ENCODE data around the gene AMY2B. TPM values are rescaled to one million over a fixed set of nuclear protein-coding genes. Genes with fewer than 3 reads are reported as not detected.
"Not testable (repeated sequence)": the region's sequence is repeated elsewhere in the genome, so short reads cannot be mapped to it uniquely, and the experiment has no call there.

The AMY2B gene
- total RNA-seq (2014; rRNA removed; shearing (Covaris generic)): 0.39 and 2.0 TPM in 2 replicates
- 0.33 and 0.52 TPM in 2 replicates for polyA plus RNA-seq (2015; cell fraction: cytosol; rRNA removed)
- polyA plus RNA-seq (2015; cell fraction: nucleus; rRNA removed): 10.9 and 11.4 TPM in 2 replicates

DNA sequence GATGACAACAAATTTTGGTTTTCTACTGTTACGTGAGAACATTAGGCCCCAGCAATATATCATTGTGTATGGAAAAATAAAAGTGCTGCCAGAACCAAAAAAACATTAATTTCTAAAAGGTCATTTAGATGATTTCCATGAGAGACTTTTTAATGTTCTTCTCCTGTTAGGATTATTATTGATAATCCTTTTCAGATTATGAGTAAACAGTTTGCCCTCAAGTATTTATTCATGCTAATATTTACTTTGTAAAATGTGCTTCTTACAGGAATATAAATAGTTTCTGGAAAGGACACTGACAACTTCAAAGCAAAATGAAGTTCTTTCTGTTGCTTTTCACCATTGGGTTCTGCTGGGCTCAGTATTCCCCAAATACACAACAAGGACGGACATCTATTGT is at the start of gene AMY2B:
Gene AMY2B, plus strand, starts transcription at position 301 of the 400 bp plus-strand sequence. Its CDS starts 14 bp downstream, at position 315.
- DNase-seq (ENCODE audit: low read depth): not testable (repeated sequence)

DNA sequence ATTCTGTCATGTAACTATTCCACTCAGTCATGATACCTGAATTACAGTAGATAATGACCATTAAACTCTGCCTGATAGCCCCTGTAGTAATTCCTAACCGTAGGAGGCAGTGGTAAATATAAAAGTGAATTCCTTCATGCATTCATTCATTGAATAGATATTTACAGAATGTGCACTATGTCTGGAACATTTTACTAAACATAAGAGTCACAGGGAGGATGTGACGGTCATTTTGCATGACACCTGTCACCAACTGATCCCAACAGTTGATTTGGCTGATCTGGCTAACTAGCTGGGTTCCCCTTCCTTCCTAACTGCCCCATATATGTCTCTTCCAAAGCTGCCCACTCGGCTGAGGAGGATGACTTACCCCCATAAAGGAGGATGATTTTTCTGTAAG is 48.0 kb upstream of the AMY2B start:
- DNase-seq (ENCODE audit: low read depth): no peak

DNA sequence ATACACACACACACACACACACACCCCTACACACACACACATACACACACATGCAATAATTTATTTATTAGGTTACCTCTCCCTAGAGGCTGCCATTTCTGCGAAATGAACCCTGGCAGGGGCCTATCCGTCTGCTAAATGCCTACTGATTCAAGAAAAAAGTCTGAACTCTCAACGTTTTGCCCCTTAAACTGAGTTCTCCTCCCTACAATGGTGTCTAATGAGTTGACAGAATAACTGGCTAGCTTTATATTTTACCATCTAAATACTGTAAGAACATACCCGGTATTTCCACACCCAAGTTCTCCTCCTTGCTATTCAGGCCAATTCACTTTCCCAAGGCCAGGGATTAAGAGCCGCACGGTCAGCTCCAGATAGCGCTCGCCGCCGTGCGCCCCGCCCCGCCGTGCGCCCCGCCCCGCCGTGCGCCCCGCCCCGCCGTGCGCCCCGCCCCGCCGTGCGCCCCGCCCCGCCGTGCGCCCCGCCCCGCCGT is 46.2 kb upstream of the AMY2B start:
- peak; percentile 22 for DNase-seq (ENCODE audit: low read depth)

DNA sequence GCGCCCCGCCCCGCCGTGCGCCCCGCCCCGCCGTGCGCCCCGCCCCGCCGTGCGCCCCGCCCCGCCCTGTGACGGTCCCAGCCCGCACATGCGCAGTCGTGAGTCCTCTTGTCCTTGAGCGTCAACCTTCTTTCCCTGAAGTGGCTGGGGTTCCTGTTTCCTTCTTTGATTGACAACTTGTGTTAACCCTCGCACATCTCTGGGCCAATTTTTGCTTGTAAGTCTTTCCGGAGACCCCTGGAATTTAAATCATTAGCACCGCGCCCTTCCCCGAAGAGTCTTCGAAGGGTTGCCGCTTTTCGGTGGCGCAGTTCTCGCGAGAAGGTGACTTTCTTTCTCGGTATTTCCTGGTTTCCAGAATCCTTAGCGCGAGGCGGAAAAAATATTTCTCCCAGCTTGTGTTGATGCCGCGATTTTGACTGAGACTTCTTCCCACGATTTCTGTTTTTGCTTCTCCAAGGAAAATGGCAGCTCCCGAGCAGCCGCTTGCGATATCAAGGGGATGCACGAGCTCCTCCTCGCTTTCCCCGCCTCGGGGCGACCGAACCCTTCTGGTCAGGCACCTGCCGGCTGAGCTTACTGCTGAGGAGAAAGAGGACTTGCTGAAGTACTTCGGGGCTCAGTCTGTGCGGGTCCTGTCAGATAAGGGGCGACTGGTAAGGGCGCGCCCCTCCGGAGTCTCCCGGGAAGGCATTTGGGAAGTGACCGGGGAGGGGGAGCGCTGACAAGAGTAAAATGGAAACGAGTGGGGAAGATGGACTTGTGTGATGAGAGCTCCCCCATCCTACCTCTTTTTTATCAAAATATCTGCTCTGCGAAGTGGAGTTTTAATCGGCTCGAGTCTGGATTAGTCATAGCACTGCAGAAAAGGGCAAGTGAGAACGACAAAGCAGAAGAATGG is 45.5 kb upstream of the AMY2B start, which contains the start of gene RNPC3:
Gene RNPC3, plus strand, starts transcription at position 93 of the 901 bp plus-strand sequence. Its CDS starts 372 bp downstream, at position 465.
- DNase-seq (ENCODE audit: low read depth): peak; percentile 83

DNA sequence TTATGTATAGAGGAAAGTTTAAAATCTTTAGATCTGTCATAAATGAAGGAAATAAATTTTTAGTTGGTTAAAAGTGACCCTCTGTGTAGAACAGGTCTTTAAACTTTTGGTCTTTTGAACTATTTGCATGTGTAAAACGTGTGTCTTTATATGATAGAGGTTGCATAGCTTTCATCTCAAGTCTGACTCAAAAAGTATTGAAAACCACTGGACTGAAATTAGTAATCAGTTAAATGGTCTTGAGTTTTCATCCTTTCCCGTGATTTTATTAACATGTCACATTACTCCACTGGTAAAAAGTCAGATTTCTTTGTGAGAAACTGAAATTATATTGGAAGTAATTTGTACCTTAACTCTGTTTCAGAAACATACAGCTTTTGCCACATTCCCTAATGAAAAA is 44.1 kb upstream of the AMY2B start:
- no peak for DNase-seq (ENCODE audit: low read depth)

DNA sequence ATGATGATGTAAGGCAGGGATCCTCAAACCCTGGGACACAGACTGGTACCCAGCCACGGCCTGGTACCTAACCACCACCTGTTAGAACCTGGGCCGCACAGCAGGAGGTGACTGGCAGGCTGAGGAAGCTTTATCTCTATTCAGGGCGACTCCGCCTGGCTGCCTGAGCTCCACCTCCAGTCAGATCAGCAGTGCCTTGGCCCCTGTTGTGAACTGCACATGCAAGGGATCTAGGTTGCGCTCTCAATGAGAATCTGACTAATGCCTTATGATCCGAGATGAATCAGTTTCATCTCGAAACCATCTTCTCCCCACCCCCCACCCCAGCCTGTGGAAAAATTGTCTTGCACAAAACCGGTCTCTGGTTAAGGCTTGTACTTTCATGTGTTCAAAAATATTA is 41.6 kb upstream of the AMY2B start:
- peak; percentile 18 for DNase-seq (ENCODE audit: low read depth)

DNA sequence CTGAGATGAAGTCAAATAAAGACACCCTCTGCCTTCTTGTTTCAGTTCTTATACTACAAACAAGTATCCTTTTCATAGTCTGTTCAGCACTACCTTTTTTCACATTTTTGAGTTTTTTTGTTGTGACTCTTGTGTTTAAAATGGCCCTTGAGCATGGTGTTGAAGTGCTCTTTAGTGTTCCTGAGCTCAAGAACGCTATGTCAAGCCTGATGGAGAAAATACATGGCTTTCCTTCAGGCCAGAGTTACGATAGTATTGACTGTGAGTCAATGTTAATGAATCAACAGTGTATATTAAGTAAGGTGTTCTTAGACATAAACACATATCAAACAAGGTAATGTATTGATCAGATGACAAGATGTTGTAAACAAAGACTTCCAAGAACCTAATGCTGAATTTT is 33.2 kb upstream of the AMY2B start:
- no peak for DNase-seq (ENCODE audit: low read depth)

DNA sequence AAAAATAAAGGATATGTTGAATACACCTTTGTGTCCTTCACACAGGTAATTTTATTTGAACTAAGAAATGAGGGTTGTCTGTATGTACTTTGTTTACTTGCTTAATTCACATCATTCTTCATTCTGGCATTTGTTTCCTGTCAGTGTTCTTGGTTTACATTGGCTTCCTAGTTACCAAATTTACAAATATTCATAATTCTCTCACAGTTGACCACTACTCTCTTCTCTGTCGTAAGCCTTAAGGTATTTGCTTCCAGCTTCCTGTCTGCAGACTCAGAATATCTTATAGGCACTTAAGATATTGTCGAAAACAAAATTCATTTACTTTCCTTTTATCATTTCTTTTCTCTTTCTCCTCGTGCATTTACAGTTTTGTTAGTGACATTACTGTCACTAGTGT is 30.0 kb upstream of the AMY2B start:
- no peak for DNase-seq (ENCODE audit: low read depth)

DNA sequence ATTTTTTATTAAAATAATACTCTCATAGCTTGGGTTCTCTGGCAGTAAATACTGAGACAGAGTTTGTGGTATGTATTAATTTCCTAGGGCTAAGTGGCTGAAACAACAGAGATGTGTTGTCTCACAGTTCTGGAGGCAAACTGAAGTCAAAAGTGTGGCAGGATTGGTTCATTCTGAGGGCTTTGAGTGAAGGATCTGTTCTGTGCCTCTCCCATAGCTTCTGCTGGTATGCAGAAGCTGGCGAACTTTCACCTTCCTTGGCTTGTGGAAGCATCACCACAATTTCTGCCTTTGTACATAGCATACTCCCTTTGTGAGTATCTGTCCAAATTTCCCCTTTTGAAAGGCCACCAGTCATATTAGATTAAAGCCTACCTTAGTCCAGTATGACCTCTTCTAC is 24.9 kb upstream of the AMY2B start:
- no peak for DNase-seq (ENCODE audit: low read depth)

DNA sequence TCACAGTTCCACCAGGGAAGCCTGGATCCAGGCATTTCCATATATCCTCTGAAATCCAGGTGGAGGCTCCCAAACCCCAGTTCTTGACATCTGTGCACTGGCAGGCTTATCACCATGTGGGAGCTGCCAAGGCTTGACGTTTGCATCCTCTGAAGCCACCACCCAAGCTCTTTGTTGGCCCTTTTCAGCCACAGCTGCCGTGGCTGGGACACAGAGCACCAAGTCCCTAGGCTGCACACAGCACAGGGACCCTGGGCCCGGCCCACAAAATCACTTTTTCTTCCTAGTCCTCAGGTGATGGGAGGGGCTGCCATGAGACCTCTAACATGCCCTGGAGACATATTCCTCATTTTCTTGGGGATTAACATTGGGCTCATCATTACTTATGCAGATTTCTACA is 23.5 kb upstream of the AMY2B start:
- no peak for DNase-seq (ENCODE audit: low read depth)

DNA sequence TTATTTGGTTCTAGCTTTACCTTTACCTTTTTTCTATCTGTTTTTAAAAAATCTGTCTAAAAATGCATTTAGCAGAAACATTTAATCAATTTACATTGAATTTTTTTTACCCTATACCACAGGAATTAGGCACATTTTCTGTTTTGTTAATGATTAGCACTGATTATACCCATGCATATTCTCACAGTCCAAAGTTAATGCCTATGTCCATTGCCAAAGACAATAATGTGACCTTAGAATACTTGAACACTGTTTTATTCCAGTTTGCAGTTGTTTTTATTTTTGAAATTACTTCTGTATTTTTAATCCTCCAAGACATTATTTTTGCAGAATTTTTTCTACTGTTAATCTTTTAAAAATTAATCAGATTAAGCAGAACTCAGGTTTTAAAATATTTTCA is 11.0 kb upstream of the AMY2B start:
- no peak for DNase-seq (ENCODE audit: low read depth)

DNA sequence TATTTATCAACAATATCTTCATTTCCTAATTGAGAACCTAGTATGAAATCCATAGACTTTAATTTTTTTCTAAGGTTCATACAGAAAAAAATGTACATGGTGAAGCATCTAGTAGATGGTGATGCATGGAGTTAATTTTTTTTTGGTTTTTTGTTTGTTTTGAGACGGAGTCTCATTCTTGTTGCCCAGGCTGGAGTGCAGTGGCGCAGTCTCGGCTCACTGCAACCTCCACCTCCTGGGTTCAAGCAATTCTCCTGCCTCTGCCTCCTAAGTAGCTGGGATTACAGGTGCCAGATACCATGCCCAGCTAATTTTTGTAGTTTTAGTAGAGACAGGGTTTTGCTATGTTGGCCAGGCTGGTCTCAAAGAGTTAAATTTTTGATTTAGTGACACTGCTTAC is 10.3 kb upstream of the AMY2B start:
- not testable (repeated sequence) for DNase-seq (ENCODE audit: low read depth)

DNA sequence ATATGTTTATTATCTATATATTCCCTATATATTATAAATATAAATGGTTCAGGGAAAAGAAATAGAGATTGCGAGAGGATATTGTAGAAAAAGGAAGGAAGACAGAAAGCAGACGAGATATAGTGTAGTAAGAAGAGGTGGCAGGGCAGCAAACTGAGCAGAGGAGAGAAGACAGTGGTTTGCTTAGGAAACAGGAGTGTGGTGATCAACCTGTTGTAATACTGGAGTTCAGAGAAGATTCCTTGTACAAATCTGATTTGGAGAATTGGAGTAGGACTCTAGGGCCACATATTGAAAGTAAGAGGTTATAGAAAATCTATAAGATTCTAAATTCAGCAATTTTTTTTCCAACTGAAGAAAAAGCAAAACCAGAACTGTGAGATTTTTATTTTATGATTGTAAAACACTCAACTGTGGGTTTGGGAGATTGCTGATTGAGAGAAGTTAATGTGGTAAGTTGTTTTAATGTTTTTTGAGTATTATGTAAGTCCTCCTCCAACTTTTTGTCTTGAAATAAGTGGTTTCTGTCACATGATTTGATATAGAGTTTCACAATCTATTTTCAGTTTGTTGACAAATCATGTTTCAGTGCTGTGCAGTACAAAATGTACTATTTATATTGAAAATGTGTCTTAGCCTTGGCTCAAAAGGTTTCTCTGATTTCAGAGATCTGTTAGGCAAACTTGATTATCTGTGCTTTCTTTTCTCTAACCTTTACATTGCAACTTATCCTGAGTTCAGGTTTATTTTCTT is 9.6 kb upstream of the AMY2B start:
- DNase-seq (ENCODE audit: low read depth): no peak

DNA sequence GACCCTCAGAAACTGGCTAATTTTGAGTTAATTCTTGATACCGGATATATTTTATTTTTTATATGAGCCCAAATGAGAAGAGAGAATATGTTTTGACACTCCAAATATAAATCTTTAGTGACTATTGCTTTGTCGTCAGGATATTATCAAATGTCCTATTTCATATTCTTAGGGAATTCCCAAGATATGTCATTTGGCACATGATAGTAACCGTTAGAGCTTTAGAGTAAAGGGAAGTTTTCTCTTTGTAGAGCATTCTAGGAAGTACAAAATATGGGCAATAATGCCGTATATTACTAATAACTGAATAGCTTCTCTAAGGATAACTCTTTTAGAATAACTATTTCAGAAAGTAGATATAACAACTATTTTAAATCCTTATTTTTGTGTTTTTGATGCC is 8.3 kb upstream of the AMY2B start:
- no peak for DNase-seq (ENCODE audit: low read depth)

DNA sequence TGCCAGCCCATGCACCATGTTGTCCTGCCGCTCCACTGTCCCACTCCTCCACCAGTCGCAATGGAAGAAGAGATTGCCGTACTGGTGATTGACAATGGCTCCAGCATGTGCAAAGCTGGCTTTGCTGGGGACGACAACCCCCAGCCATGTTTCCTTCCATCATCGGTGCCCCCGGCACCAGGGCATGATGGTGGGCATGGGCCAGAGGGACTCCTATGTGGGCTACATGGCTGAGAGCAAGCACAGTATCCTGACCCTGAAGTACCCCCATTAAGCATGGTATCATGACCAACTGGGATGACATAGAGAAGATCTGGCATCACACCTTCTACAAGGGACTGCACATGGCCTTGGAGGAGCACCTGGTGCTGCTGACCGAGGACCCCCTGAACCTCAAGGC is 1.9 kb upstream of the AMY2B start:
- DNase-seq (ENCODE audit: low read depth): no peak

DNA sequence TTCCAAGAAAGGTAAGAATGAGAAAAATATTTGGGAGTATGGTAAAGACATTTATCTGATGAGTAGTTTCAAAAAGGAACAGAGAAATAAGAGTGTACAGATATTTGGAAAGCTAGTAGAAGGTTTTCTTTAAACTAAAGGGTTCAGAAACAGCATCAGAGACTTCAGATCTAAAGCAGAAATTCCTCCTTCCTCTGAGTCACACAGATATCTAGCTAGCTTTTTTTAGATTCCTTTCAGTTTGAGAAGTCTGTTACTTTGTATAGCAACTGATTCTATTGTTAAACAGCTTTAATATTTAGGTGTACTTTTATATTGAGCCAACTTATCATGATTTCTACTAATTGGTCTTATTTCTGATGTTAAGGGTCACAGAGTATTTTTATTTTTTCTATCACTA is 4.7 kb downstream of the AMY2B start:
- DNase-seq (ENCODE audit: low read depth): no peak

DNA sequence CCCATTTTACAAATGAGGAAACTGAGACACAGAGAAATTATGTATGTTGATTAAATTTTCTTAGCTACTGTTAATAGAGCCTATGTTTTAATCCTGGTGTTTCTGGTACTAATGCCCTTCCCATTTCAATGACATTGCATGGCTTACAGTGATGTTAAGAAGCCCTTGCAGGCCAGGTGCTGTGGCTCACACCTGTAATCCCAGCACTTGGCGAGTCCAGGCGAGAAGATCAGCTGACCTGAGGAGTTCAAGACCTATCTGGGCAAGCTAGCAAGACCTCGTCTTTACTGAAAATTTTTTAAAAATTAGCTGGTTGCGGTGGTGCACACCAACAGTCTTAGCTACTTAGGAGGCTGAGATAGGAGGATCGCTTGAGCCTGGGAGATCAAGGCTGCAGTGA is 5.4 kb downstream of the AMY2B start:
- DNase-seq (ENCODE audit: low read depth): not testable (repeated sequence)

DNA sequence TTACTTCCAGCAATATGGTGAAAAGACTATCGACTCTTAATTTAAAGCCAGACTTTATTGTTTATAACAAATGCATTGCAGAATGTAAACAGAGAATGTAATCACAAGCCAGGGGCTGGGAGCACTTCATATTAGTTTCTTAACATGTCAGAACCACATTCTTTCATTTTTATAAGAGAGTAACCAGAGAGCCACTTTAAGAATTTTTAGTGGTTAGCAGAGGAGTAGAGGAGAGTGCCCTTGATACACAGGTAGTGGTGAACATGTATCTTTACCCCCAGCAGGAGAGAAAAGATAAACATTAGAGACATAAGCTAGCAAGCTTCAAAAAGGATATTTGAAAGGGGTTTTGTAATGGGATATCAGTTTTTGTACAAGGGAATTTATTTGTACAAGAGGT is 11.1 kb downstream of the AMY2B start:
- no peak for DNase-seq (ENCODE audit: low read depth)

DNA sequence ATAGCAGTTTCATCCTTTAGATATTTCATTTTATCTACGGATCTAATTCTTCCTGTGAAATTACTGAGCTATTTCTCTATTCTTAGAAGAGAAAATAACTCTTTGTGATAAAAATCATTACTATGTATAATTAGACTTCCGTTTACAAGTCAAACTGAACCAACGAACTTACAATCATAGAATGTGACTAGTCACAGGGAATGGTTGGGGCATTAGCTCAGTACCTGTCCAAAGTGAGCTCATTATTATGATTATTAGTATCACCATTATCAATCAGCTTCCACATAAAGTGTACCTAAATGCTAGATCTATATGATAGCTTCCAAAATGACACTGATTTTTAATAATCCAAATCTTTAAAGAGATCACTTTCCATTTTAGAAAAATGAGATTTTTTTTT is 12.5 kb downstream of the AMY2B start:
- no peak for DNase-seq (ENCODE audit: low read depth)

DNA sequence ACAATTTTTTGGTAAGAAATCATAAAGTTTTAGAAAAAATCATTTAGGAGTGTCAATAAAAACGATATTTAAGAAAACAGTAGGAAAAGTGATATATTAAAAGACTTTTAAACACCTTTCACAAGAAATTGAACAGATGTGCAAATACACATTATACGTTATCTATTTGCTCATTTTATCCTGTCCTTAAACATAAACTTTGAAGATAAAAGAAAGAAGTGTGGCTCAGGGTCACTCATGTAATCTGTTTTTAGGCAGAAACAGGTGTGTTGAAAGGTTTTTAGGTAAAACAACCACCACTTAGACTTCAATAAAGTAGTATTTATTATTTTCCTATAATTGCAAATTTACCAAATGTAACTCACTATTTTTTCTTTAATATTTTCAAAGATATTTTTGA is 13.1 kb downstream of the AMY2B start:
- no peak for DNase-seq (ENCODE audit: low read depth)

DNA sequence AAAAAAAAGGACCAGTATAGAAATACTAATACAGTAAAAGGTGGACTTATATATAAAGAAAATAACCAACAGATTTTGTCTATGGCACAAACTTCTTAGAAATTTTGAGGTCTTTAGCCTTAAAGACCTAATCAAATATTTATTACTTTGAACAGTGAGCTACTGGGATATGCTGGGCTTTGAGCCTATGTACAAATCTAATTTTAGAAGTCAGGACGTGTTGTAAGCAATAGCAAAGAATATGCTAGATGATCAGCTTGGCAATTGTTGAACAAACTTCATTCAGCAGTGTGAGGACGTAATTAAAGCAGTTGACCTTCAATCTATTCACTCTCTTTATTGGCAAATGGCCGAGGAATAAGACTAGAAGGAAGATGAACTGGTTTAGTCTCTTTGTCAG is 31.4 kb downstream of the AMY2B start:
- DNase-seq (ENCODE audit: low read depth): not testable (repeated sequence)

DNA sequence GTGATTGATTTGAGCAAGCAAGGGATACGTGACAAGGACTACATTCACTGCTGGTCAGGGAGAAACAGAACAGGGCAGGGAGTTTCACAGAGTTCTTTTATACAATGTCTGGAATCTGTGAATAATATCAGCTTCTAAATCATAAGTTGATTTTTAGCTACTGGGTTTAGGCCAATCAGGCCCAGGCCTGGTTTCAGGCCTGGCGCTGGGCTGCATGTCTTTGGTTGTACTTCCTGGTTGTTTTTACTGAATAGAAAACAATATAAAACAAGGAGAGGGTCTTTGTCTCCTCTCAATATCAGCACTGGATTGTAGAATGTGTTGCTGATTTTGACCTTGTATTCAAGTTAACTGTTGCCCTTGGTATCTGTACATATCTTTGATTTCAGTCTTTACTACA is 45.0 kb downstream of the AMY2B start:
- DNase-seq (ENCODE audit: low read depth): no peak
